GM12878 (cell line): ENCODE data around the gene FBXL7. TPM values are rescaled to one million over a fixed set of nuclear protein-coding genes. Genes with fewer than 3 reads are reported as not detected.

ENCODE experiments used
- CUX1 ChIP-seq: IDR thresholded peaks from 2 replicates; pipeline ENCODE4 v1.6.1; 2012; ENCODE audit warnings: improper control_type of control experiment, low read depth, low read length; ENCODE audit not compliant: insufficient replicate concordance
- FOXM1 ChIP-seq: IDR thresholded peaks from 2 replicates; pipeline ENCODE4 v1.6.1; 2012; ENCODE audit warnings: low read depth, mild to moderate bottlenecking, inconsistent platforms, low read length, moderate library complexity
- microRNA counts: library from miRNA; unstranded; fragments of <30 nt; microRNA quantifications from one replicate; lab custom pipeline; 2016
- microRNA-seq: library from miRNA; unstranded; fragments of <30 nt; microRNA quantifications from one replicate; pipeline ENCODE4, GENCODE V29; 2018
- polyA plus RNA-seq, 11 experiments: library from polyadenylated mRNA; depleted of rRNA in 4 of 11; unstranded in 6 of 11; stranded (reverse) in 5 of 11; fragments of >200 nt; fragmentation: Nextera tagmentation in 4 of 11; fragmentation: Illumina TruSeq in 1 of 11; extraction: Ambion mirVana in 4 of 11; extraction: Trizol in 1 of 11; gene quantifications; 1 replicate in 1 of 11; 2 replicates in 10 of 11; pipeline versions ENCODE4 v1.2.1 to v1.2.3, GENCODE V29; 2011 to 2016; ENCODE audit warnings: inconsistent platforms in 2 of 11, missing spikeins in 2 of 11, low read depth in 1 of 11
- small RNA-seq: library from RNA; depleted of rRNA; stranded (forward); fragments of <200 nt; gene quantifications from one replicate; pipeline ENCODE3, GENCODE V24; 2014
- total RNA-seq, 4 experiments: library from RNA; depleted of rRNA in 3 of 4; stranded (reverse); fragments of >200 nt in 3 of 4; fragmentation: Illumina TruSeq in 1 of 4; extraction: Trizol in 1 of 4; gene quantifications; 2 replicates each; pipeline versions ENCODE4 v1.2.1 to v1.2.3, GENCODE V29; 2013 to 2021

The FBXL7 gene
- total and polyA plus RNA-seq, 10 of the 15 experiments (the other 5 are each of a cell fraction or from before 2014, with no cell fraction given), result 0.03 to 0.44 (median 0.16) TPM

DNA sequence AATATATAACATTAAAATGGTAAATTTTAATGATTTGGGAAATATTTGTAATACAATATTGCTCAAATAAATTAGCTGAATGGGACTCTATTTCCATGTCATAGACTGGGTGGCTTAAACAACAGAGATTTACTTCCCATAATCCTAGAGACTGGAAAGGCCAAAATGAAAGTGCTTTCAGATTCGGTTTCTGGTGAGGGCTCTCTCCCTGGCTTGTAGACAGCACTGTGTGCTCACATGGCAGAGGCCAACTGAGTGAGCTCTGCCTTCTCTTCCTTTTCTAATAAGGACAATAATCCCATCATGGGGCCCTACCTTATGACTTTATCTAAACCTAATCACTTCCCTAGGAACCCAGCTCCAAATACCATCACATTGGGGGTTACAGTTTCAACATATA is 483.4 kb downstream of the FBXL7 start (continued):
- TF ChIP-seq CUX1 (no peak), FOXM1 (no peak)

MicroRNAs encoded within 50 kb of the gene (microRNA counts, 767-probe panel; counts per million panel counts)
- 516 counts per million, percentile 8 among the panel's probes with 10 or more counts for microRNA hsa-miR-887 (lab: Ali Mortazavi, UCI)

Small RNA genes within 50 kb of the gene (microRNA-seq; reads per million reads assigned to microRNA genes)
- gene MIR887, result 3.0 reads per million, percentile 15 among the genes with 10 or more reads in this experiment

Small RNA genes within 50 kb of the gene (small RNA-seq; reads per million reads assigned to genes)
- gene MIR887, result 5.4 reads per million, percentile 89 among the genes with 10 or more reads in this experiment
